ENCODE data around the gene LRIG1. TPM values are rescaled to one million over a fixed set of nuclear protein-coding genes. Genes with fewer than 3 reads are reported as not detected.

Gene LRIG1
- total and polyA plus RNA-seq, 10 of the 15 experiments (the other 5 are each of a cell fraction or from before 2014, with no cell fraction given), result 0.84 to 16.4 (median 8.1) TPM

GRCh38 chr3:66378256-66378655 is 122.6 kb downstream of the LRIG1 start (continued):
- TF ChIP-seq HSF1 (IDR thresholded peaks at IDR 0.05; ENCODE audit: low read depth, low read length), result no peak

GRCh38 chr3:66377800-66378199 is 123.0 kb downstream of the LRIG1 start:
- no TSS peak for BruUV-seq (replicated peaks)
- FAIRE-seq, result no peak
- CTCF ChIA-PET, result interaction anchor here (0.7 to 3.3 kb wide), 35 partner anchors 9 to 629 kb away, joined by 3 to 20 read pairs (median 4); no protein-coding TSS in a partner anchor
- Histone ChIP-seq H3K79me2 (ENCODE audit: control insufficient read depth, insufficient read depth, low read length) (no peaks in the 10 kb centered on the region), H3K4me1 (ENCODE audit: control insufficient read depth, insufficient read depth, low read length) (no peaks in the 10 kb centered on the region), H3K9ac (ENCODE audit: control insufficient read depth, insufficient read depth, low read length) (no peak overlapping the region), H4K20me1 (ENCODE audit: control insufficient read depth, insufficient read depth) (no peaks in the 10 kb centered on the region), H3K27me3 (replicated peaks in 1 of 2; ENCODE audit: control insufficient read depth in 2 of 2, insufficient read depth in 2 of 2, low read length in 1 of 2) (no peaks in the 10 kb centered on the region), H2AFZ (ENCODE audit: control insufficient read depth, low read depth, low read length) (no peak overlapping the region), H3K4me2 (ENCODE audit: control insufficient read depth, insufficient read depth) (no peak overlapping the region), H3K27ac (ENCODE audit: control insufficient read depth, insufficient read depth) (no peak overlapping the region), H3K36me3 (ENCODE audit: control insufficient read depth in 2 of 2, insufficient read depth in 2 of 2, low read length in 1 of 2) (peaks cover 4 to 15% of the 10 kb centered on the region in 2 experiments), H3K9me3 (replicated peaks; ENCODE audit: control insufficient read depth, insufficient read depth, low read length) (no peaks in the 10 kb centered on the region), H3K4me3 (no peak overlapping the region)
- intact Hi-C loops (cut with micrococcal nuclease; ENCODE audit: unreplicated experiment) (no loop called here), in situ Hi-C loops (cut with MboI) (no loop called here)
- SMC1A ChIA-PET (ENCODE audit: uncharacterized antibody, unreplicated experiment), result interaction anchor here (1.0 to 2.5 kb wide), 14 partner anchors 10 to 551 kb away, joined by 3 to 14 read pairs (median 4); no protein-coding TSS in a partner anchor
- DNase-seq (ENCODE audit: low read depth, low spot score), result no peak
- POLR2A ChIA-PET, result interaction anchor here (0.5 to 0.7 kb wide), 2 partner anchors 434 to 1280 kb away, joined by 3 to 4 read pairs; no protein-coding TSS in a partner anchor
- RAD21 ChIA-PET (ENCODE audit: unreplicated experiment), result interaction anchor here (0.6 to 1.5 kb wide), 5 partner anchors 10 to 135 kb away, joined by 3 to 4 read pairs (median 3); no protein-coding TSS in a partner anchor
- no peak for ATAC-seq
- 71% methylated on average over 5 of the region's 5 CpGs for WGBS (ENCODE audit: insufficient coverage, insufficient replicate concordance, low lambda C conversion rate, missing lambda C conversion rate)
- TF ChIP-seq ATF7 (IDR thresholded peaks at IDR 0.05; ENCODE audit: low read depth), result no peak
- TF ChIP-seq HDAC6 (IDR thresholded peaks at IDR 0.05; ENCODE audit: unreplicated experiment), result no peak
- no peak for TF ChIP-seq NFYB (IDR thresholded peaks at IDR 0.05; ENCODE audit: insufficient read depth, low read depth, low read length)
- no peak for TF ChIP-seq MXI1 (IDR thresholded peaks at IDR 0.05; ENCODE audit: low read depth, low read length)
- no peak for TF ChIP-seq POLR2AphosphoS2 (IDR thresholded peaks at IDR 0.05; ENCODE audit: low read depth, low read length)
- no peak for TF ChIP-seq GATAD2B (conservative IDR thresholded peaks at IDR 0.05; ENCODE audit: low read depth)
- no peak for TF ChIP-seq E2F4 (IDR thresholded peaks at IDR 0.05; ENCODE audit: low read depth, low read length)
- no peak for TF ChIP-seq CHD2 (IDR thresholded peaks at IDR 0.05; ENCODE audit: borderline replicate concordance, low read depth, low read length)
- TF ChIP-seq KAT2A (conservative IDR thresholded peaks at IDR 0.05; ENCODE audit: control insufficient read depth, low read depth, low read length), result no peak
- no peak for TF ChIP-seq ZBED1 (IDR thresholded peaks at IDR 0.05; ENCODE audit: borderline replicate concordance)
- no peak for TF ChIP-seq ZBTB11 (CRISPR knock-in tag; IDR thresholded peaks at IDR 0.05)
- TF ChIP-seq ASH2L (IDR thresholded peaks at IDR 0.05; ENCODE audit: borderline replicate concordance, low read depth), result no peak
- TF ChIP-seq BMI1 (IDR thresholded peaks at IDR 0.05; ENCODE audit: borderline replicate concordance), result no peak
- TF ChIP-seq JUND (IDR thresholded peaks at IDR 0.05; ENCODE audit: low read depth, low read length), result no peak
